Measurements from ENCODE around the gene ADAMTS9.

The ADAMTS9 gene

DNA sequence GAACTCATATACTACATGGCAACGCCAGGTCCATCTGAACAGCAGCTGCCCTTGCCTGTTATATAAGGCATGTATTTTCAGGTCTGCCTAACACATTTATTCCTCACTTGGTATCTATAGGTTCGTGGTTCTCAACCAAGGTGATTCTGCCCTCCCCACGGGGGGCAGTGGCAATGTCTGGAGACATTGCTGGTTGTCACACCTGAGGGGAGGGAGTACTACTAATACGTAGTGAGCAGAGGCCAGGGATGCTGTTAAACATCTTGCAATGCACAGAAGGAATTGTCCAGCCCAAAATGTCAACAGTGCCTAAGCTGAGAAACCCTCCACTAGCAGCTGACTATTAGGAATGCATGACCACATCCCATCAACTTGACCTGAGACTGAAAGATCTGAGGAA lies 32.6 kb downstream of the ADAMTS9 start:
- H3K27me3 ChIP-seq (ENCODE audit: control insufficient read depth in 2 of 2, insufficient read depth in 2 of 2, low read length in 2 of 2), result no peaks in the 10 kb centered on the region
- no peaks in the 10 kb centered on the region for H3K36me3 ChIP-seq (ENCODE audit: control insufficient read depth in 2 of 2, insufficient read depth in 2 of 2, low read length in 2 of 2)
- H3K4me1 ChIP-seq (ENCODE audit: control insufficient read depth in 2 of 2, insufficient read depth in 2 of 2, low read length in 2 of 2), result no peaks in the 10 kb centered on the region
- H3K27ac ChIP-seq (ENCODE audit: low read depth in 2 of 2, low read length in 2 of 2), result no peak overlapping the region
- no peaks in the 10 kb centered on the region for H3K9me3 ChIP-seq (ENCODE audit: control insufficient read depth in 2 of 2, low read length in 2 of 2)
- H3K4me3 ChIP-seq (ENCODE audit: low read length in 2 of 2), result no peak overlapping the region
- H3K9ac ChIP-seq (ENCODE audit: low read depth in 1 of 2, low read length in 2 of 2), result no peak overlapping the region

DNA sequence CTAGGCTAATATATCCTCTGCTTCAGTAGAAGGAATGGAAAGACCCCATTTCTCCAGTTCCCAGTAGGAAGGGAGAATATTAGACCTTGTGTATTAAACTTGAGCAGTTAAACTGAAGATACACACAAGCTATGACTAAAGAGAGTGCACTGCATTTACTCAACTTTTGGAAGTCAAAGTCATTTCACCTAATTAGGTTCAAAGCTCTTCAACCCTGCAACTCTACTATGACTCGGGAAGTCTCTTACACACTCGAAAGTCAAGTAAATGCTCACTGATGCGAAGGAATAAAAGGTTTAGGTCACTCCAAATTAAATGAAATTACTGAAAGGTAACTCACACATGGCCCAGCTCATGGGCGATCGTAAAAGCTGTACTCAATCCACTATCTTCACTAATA lies 33.8 kb downstream of the ADAMTS9 start:
- Histone ChIP-seq H3K9ac (ENCODE audit: low read depth in 1 of 2, low read length in 2 of 2) (no peak overlapping the region), H3K27ac (ENCODE audit: low read depth in 2 of 2, low read length in 2 of 2) (no peak overlapping the region), H3K4me1 (ENCODE audit: control insufficient read depth in 2 of 2, insufficient read depth in 2 of 2, low read length in 2 of 2) (no peaks in the 10 kb centered on the region), H3K36me3 (ENCODE audit: control insufficient read depth in 2 of 2, insufficient read depth in 2 of 2, low read length in 2 of 2) (no peaks in the 10 kb centered on the region), H3K27me3 (ENCODE audit: control insufficient read depth in 2 of 2, insufficient read depth in 2 of 2, low read length in 2 of 2) (no peaks in the 10 kb centered on the region), H3K9me3 (ENCODE audit: control insufficient read depth in 2 of 2, low read length in 2 of 2) (no peaks in the 10 kb centered on the region), H3K4me3 (ENCODE audit: low read length in 2 of 2) (no peak overlapping the region)

DNA sequence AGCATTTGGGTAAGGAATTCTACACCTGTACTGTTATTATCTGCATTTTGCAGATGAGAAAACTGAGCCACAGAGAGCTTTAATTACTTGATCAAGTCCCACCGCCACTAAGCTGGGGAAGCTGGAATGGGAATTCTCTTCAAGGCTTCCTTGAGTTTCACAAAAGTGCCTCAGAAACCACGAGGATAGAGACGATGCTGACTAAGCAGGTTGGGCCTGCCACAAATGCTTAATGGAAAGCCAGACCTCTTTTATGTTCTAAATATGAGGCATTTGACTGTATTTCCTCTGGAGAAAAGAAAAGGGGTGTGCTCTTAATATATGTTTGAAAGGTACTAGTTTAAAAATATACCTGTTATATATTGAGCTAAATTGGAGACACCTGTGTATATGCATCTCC lies 34.7 kb downstream of the ADAMTS9 start:
- no peaks in the 10 kb centered on the region for H3K27me3 ChIP-seq (ENCODE audit: control insufficient read depth in 2 of 2, insufficient read depth in 2 of 2, low read length in 2 of 2)
- no peaks in the 10 kb centered on the region for H3K9me3 ChIP-seq (ENCODE audit: control insufficient read depth in 2 of 2, low read length in 2 of 2)
- no peak overlapping the region for H3K27ac ChIP-seq (ENCODE audit: low read depth in 2 of 2, low read length in 2 of 2)
- no peak overlapping the region for H3K4me3 ChIP-seq (ENCODE audit: low read length in 2 of 2)
- H3K36me3 ChIP-seq (ENCODE audit: control insufficient read depth in 2 of 2, insufficient read depth in 2 of 2, low read length in 2 of 2), result no peaks in the 10 kb centered on the region
- no peaks in the 10 kb centered on the region for H3K4me1 ChIP-seq (ENCODE audit: control insufficient read depth in 2 of 2, insufficient read depth in 2 of 2, low read length in 2 of 2)
- H3K9ac ChIP-seq (ENCODE audit: low read depth in 1 of 2, low read length in 2 of 2), result no peak overlapping the region

DNA sequence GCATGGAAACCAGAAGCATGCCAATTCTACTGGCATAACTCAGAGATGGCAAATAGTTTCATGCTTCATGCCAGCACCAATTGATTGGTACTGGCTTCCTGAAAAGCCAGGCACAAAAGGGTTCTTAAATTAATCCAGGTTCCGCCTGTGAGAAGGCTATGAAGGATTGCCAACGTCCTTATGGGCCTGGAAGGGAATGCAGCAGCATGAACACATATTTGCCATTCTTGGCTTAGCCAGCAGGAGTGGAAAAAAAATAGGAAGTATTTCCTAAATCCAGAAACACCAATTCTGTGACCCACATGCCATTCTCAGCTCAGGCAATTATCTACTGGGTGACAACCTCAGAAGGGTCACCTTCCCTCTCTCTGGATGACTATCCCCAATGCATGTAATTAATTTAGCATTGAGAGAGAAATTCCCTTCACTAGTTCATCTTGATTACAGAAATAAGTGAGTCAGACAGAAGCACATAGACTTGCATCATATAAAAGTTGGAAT lies 36.0 kb downstream of the ADAMTS9 start:
- Histone ChIP-seq H3K4me1 (ENCODE audit: control insufficient read depth in 2 of 2, insufficient read depth in 2 of 2, low read length in 2 of 2) (no peaks in the 10 kb centered on the region), H3K9ac (ENCODE audit: low read depth in 1 of 2, low read length in 2 of 2) (no peak overlapping the region), H3K27ac (ENCODE audit: low read depth in 2 of 2, low read length in 2 of 2) (no peak overlapping the region), H3K4me3 (ENCODE audit: low read length in 2 of 2) (no peak overlapping the region), H3K9me3 (ENCODE audit: control insufficient read depth in 2 of 2, low read length in 2 of 2) (no peaks in the 10 kb centered on the region), H3K27me3 (ENCODE audit: control insufficient read depth in 2 of 2, insufficient read depth in 2 of 2, low read length in 2 of 2) (no peaks in the 10 kb centered on the region), H3K36me3 (ENCODE audit: control insufficient read depth in 2 of 2, insufficient read depth in 2 of 2, low read length in 2 of 2) (no peaks in the 10 kb centered on the region)

DNA sequence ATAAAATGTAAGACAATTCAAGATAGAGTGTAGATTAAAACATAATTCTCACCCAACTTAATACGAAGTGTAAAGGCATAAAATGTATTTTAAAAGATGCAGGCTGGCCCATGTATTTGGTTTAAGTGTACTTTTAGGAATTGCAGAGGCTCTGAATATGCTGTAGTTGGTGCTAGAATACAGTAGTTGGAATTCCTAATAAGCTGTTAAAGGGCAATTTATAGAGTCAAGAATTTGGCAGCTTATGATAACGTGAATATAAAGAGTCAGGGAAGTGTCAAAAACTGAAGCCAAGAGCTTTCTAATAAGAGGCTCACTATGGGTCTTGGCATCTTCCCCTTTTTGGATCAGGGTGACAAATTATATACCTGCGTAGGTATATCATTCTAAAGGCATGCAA lies 36.5 kb downstream of the ADAMTS9 start:
- Histone ChIP-seq H3K36me3 (ENCODE audit: control insufficient read depth in 2 of 2, insufficient read depth in 2 of 2, low read length in 2 of 2) (no peaks in the 10 kb centered on the region), H3K9ac (ENCODE audit: low read depth in 1 of 2, low read length in 2 of 2) (no peak overlapping the region), H3K4me3 (ENCODE audit: low read length in 2 of 2) (no peak overlapping the region), H3K27me3 (ENCODE audit: control insufficient read depth in 2 of 2, insufficient read depth in 2 of 2, low read length in 2 of 2) (no peaks in the 10 kb centered on the region), H3K27ac (ENCODE audit: low read depth in 2 of 2, low read length in 2 of 2) (no peak overlapping the region), H3K9me3 (ENCODE audit: control insufficient read depth in 2 of 2, low read length in 2 of 2) (no peaks in the 10 kb centered on the region), H3K4me1 (ENCODE audit: control insufficient read depth in 2 of 2, insufficient read depth in 2 of 2, low read length in 2 of 2) (no peaks in the 10 kb centered on the region)

DNA sequence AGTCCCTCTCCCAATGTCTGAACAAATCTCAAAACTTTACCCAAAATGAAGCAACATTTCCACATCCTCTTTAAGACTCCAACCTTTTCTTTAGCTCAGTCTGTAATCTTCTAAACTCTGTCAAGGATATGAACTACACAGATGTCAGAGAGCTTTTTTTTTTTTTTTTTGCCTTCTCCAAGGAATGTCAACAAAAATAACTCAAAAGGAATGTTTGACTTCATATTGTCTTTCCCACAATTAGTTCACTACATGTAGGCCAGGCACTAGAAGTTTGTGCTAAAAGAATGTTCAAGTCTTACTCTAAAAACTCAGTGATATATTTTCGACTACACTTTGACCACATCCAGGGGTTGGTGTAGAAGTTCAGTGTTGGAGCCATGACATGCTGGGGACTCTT lies 37.1 kb downstream of the ADAMTS9 start:
- no peak overlapping the region for H3K27ac ChIP-seq (ENCODE audit: low read depth in 2 of 2, low read length in 2 of 2)
- no peaks in the 10 kb centered on the region for H3K27me3 ChIP-seq (ENCODE audit: control insufficient read depth in 2 of 2, insufficient read depth in 2 of 2, low read length in 2 of 2)
- H3K36me3 ChIP-seq (ENCODE audit: control insufficient read depth in 2 of 2, insufficient read depth in 2 of 2, low read length in 2 of 2), result no peaks in the 10 kb centered on the region
- no peaks in the 10 kb centered on the region for H3K9me3 ChIP-seq (ENCODE audit: control insufficient read depth in 2 of 2, low read length in 2 of 2)
- no peak overlapping the region for H3K4me3 ChIP-seq (ENCODE audit: low read length in 2 of 2)
- H3K4me1 ChIP-seq (ENCODE audit: control insufficient read depth in 2 of 2, insufficient read depth in 2 of 2, low read length in 2 of 2), result no peaks in the 10 kb centered on the region
- no peak overlapping the region for H3K9ac ChIP-seq (ENCODE audit: low read depth in 1 of 2, low read length in 2 of 2)

DNA sequence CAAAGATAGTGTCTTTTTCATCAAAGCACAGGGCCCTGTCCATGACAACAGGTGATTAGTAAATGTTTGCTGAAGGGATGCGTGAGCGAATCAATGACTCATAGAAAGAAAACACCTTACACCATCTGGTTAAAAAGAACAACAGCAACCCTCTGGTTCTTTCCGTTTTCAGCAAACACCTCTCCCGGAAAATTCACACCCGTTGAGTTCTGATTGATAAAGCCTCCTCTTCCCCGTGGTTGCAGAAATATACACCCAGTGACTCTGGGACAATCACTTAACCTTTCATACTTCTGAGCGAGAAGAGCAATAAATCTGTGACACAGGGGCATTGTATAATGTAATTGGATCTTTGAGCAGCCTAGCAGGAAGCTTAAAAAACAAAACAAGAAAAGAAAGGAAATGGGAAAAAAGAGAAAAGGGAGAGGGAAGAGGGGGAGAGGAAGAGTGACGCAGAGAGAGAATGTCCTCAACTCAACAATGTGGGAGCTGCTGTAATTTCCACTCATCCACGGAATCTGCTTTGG lies 37.6 kb downstream of the ADAMTS9 start:
- Histone ChIP-seq H3K9me3 (ENCODE audit: control insufficient read depth in 2 of 2, low read length in 2 of 2) (no peaks in the 10 kb centered on the region), H3K27me3 (ENCODE audit: control insufficient read depth in 2 of 2, insufficient read depth in 2 of 2, low read length in 2 of 2) (no peaks in the 10 kb centered on the region), H3K4me3 (ENCODE audit: low read length in 2 of 2) (no peak overlapping the region), H3K4me1 (ENCODE audit: control insufficient read depth in 2 of 2, insufficient read depth in 2 of 2, low read length in 2 of 2) (no peaks in the 10 kb centered on the region), H3K9ac (ENCODE audit: low read depth in 1 of 2, low read length in 2 of 2) (no peak overlapping the region), H3K27ac (ENCODE audit: low read depth in 2 of 2, low read length in 2 of 2) (no peak overlapping the region), H3K36me3 (ENCODE audit: control insufficient read depth in 2 of 2, insufficient read depth in 2 of 2, low read length in 2 of 2) (no peaks in the 10 kb centered on the region)

DNA sequence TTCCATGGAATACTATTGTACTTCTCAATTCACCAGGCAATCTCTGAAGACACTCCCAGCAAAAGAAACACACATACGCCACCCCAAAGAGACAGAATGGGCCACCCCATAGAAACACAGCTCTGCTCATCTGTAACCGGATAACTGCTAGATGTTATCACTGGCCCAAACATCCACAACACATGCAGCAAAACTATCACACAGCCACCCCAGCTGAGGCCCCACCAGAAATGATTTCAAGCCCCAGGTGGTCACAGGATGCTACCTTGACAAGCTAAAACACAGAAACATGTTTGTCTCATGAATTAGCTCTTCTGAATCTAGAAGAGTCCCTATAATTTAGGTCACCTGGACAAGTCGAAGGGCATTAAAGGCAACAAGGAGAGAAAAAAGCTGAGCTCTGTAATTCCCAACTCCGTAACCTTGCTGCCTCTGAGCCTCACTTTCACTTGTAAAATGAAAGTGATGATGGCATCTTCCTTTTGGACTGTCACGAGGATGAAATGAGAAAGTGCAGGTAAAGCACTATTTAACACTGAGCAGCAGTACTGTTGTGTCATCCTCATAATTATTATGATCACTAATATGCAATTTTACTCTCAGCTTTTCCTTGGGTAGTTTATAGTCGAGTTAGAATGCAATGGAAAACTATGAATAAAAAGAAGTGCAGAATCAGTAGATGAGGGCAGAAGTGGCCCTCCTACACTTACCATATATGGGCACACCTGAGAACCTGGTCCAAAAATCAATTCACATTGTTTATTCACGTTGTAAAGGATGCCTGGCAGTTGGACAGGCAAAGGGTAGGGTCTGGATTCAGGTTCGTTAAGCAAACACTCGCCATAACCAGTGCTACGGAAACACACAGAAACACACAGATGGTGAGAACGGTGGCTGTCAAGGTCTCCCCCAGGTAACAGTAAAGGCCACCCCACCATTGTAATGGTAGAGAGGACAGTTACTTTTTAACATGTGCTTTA lies 38.6 kb downstream of the ADAMTS9 start:
- Histone ChIP-seq H3K9ac (ENCODE audit: low read depth in 1 of 2, low read length in 2 of 2) (no peak overlapping the region), H3K4me1 (ENCODE audit: control insufficient read depth in 2 of 2, insufficient read depth in 2 of 2, low read length in 2 of 2) (no peaks in the 10 kb centered on the region), H3K27ac (ENCODE audit: low read depth in 2 of 2, low read length in 2 of 2) (no peak overlapping the region), H3K4me3 (ENCODE audit: low read length in 2 of 2) (no peak overlapping the region), H3K9me3 (ENCODE audit: control insufficient read depth in 2 of 2, low read length in 2 of 2) (no peaks in the 10 kb centered on the region), H3K27me3 (ENCODE audit: control insufficient read depth in 2 of 2, insufficient read depth in 2 of 2, low read length in 2 of 2) (no peaks in the 10 kb centered on the region), H3K36me3 (ENCODE audit: control insufficient read depth in 2 of 2, insufficient read depth in 2 of 2, low read length in 2 of 2) (no peaks in the 10 kb centered on the region)

DNA sequence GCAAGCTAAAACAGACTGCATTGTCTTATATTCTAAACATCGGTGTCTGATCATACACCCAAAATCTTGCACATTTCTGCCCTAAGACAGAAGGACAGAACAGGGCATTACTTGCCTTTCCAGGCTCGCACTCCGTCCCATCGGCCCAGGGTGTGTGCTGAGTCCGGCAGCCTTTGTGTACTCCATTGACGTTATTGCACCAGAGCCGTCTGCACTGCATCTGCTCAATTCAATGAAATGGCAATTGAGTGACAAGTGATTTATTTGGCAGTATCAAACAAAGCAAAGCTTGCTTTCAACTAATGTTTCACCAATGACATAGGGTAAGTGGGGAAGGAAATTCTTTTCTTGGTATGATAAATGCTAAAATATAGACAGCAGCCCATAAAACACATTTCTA lies 40.0 kb downstream of the ADAMTS9 start:
- H3K36me3 ChIP-seq (ENCODE audit: control insufficient read depth in 2 of 2, insufficient read depth in 2 of 2, low read length in 2 of 2), result no peaks in the 10 kb centered on the region
- H3K4me3 ChIP-seq (ENCODE audit: low read length in 2 of 2), result no peak overlapping the region
- H3K27ac ChIP-seq (ENCODE audit: low read depth in 2 of 2, low read length in 2 of 2), result no peak overlapping the region
- no peak overlapping the region for H3K9ac ChIP-seq (ENCODE audit: low read depth in 1 of 2, low read length in 2 of 2)
- peaks cover 1 to 2% of the 10 kb centered on the region in 2 donors for H3K4me1 ChIP-seq (ENCODE audit: control insufficient read depth in 2 of 2, insufficient read depth in 2 of 2, low read length in 2 of 2)
- no peaks in the 10 kb centered on the region for H3K9me3 ChIP-seq (ENCODE audit: control insufficient read depth in 2 of 2, low read length in 2 of 2)
- H3K27me3 ChIP-seq (ENCODE audit: control insufficient read depth in 2 of 2, insufficient read depth in 2 of 2, low read length in 2 of 2), result no peaks in the 10 kb centered on the region

DNA sequence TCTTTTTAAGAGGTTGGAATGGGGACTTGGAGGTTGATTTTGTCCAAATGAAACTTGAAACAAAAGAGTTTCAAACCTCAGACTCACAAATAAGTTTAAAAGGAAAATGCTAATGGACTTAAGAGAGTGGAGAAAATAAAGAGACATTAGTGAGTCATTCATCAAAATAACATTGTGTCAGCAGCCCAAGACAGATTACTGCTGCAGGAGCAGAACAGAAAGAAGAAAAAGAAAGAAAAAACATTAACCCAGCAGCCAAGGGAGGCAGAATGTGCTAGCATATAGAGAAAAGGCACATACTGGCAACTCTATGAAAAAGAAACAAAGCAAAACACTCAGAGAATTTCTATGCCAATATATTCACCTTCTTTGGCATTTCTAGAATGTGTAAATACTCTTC lies 42.6 kb downstream of the ADAMTS9 start:
- no peak overlapping the region for H3K27ac ChIP-seq (ENCODE audit: low read depth in 2 of 2, low read length in 2 of 2)
- H3K36me3 ChIP-seq (ENCODE audit: control insufficient read depth in 2 of 2, insufficient read depth in 2 of 2, low read length in 2 of 2), result peaks cover 0 to 3% of the 10 kb centered on the region in 2 donors
- no peaks in the 10 kb centered on the region for H3K27me3 ChIP-seq (ENCODE audit: control insufficient read depth in 2 of 2, insufficient read depth in 2 of 2, low read length in 2 of 2)
- no peak overlapping the region for H3K9ac ChIP-seq (ENCODE audit: low read depth in 1 of 2, low read length in 2 of 2)
- H3K9me3 ChIP-seq (ENCODE audit: control insufficient read depth in 2 of 2, low read length in 2 of 2), result no peaks in the 10 kb centered on the region
- H3K4me1 ChIP-seq (ENCODE audit: control insufficient read depth in 2 of 2, insufficient read depth in 2 of 2, low read length in 2 of 2), result peaks cover 5 to 6% of the 10 kb centered on the region in 2 donors
- no peak overlapping the region for H3K4me3 ChIP-seq (ENCODE audit: low read length in 2 of 2)

Data from mucosa of rectum (tissue), 2 donors.